ENCODE results near the gene CFB. TPM values are rescaled to one million over a fixed set of nuclear protein-coding genes. Genes with fewer than 3 reads are reported as not detected.
"Not testable (repeated sequence)": the region's sequence is repeated elsewhere in the genome, so short reads cannot be mapped to it uniquely, and the experiment has no call there.

The CFB gene
- total RNA-seq, 4 donors from 2014 or later, result 9.0 to 59.7 (median 39.6) TPM

GRCh38 chr6:31971279-31971992 lies 25.5 kb downstream of the CFB start:
- H3K27ac ChIP-seq, result peak overlapping the region; percentile 93 to 99 (median 96)
- TF ChIP-seq POLR2AphosphoS5 (IDR thresholded peaks at IDR 0.05), result no peak
- TF ChIP-seq, protein P1, sequence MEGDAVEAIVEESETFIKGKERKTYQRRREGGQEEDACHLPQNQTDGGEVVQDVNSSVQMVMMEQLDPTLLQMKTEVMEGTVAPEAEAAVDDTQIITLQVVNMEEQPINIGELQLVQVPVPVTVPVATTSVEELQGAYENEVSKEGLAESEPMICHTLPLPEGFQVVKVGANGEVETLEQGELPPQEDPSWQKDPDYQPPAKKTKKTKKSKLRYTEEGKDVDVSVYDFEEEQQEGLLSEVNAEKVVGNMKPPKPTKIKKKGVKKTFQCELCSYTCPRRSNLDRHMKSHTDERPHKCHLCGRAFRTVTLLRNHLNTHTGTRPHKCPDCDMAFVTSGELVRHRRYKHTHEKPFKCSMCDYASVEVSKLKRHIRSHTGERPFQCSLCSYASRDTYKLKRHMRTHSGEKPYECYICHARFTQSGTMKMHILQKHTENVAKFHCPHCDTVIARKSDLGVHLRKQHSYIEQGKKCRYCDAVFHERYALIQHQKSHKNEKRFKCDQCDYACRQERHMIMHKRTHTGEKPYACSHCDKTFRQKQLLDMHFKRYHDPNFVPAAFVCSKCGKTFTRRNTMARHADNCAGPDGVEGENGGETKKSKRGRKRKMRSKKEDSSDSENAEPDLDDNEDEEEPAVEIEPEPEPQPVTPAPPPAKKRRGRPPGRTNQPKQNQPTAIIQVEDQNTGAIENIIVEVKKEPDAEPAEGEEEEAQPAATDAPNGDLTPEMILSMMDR (IDR thresholded peaks at IDR 0.05), result peak in 1 of 5 experiments; percentile 1
- peaks cover 23 to 25% (median 24%) of the 10 kb centered on the region in 4 donors for H3K4me1 ChIP-seq
- peaks cover 0 to 19% (median 9%) of the 10 kb centered on the region in 4 donors for H3K36me3 ChIP-seq
- intact Hi-C loops (cut with DNase I; ENCODE audit: low total_unique reads), result no loop called here
- H3K4me3 ChIP-seq, result peak overlapping the region; percentile 53 to 86 (median 64)
- 22% methylated on average over 29 of the region's 29 CpGs; no CpG with 5 or more reads in 1 of the 2 donors for WGBS, 2 donors (ENCODE audit: low coverage in 1 of 2)
- no peak for DNase-seq
- no peaks in the 10 kb centered on the region for H3K9me3 ChIP-seq
- in situ Hi-C loops (cut with MboI; ENCODE audit: low pct_ligation_motif_present in 1 of 4, low pct_unique_long_range_greater_than_20kb in 1 of 4, low sequenced_read_pairs in 3 of 4), result loop anchor here in 2 of 4 donors (25.0 kb wide), 1 partner anchor 91 kb away; no protein-coding TSS in a partner anchor
- H3K27me3 ChIP-seq, result no peaks in the 10 kb centered on the region

DNA sequence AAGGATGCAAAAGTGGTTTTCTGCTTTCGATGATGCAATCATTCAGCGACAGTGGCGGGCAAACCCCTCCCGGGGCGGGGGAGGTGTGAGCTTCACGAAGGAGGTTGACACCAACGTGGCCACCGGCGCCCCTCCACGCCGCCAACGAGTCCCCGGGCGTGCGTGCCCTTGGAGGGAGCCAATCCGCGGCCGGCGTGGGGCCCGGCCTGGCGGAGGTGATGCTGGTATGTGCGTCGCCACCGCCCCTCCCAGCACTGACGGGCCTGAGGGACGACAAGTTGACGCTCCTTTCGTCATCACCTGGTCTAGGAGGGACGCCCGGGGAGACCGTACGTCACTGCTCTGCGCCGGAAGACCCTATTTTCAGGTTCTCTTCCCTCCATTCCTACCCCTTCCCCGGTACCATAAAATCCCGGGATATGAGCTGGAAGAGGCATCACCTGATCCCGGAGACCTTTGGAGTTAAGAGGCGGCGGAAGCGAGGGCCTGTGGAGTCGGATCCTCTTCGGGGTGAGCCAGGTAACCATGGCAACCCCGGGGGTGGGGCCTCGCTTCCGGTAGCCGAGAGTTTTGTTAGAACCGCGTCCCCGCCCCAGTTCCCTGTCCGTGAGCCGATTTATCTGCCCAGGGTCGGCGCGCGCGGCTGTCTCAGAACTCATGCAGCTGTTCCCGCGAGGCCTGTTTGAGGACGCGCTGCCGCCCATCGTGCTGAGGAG lies 26.3 kb downstream of the CFB start, which contains the start of gene DXO:
DXO (minus strand) TSS at position 146 of the 716 bp plus-strand sequence. CDS start 463 bp downstream, outside the sequence.
- no peaks in the 10 kb centered on the region for H3K9me3 ChIP-seq
- peak; percentile 97 for DNase-seq
- peaks cover 23 to 25% (median 24%) of the 10 kb centered on the region in 4 donors for H3K4me1 ChIP-seq
- H3K4me3 ChIP-seq, result peak within 1 kb of the TSS; percentile 53 to 86 (median 64)
- H3K36me3 ChIP-seq, result peaks cover 0 to 16% (median 7%) of the 10 kb centered on the region in 4 donors
- TF ChIP-seq, protein P1 (IDR thresholded peaks at IDR 0.05), result no peak
- peak; percentile 71 to 87 (median 82) for TF ChIP-seq POLR2AphosphoS5 (IDR thresholded peaks at IDR 0.05)
- peak; percentile 55 for TF ChIP-seq EP300 (IDR thresholded peaks at IDR 0.05; ENCODE audit: low read depth)
- peak; percentile 74 for TF ChIP-seq POLR2A (IDR thresholded peaks at IDR 0.05)
- intact Hi-C loops (cut with DNase I; ENCODE audit: low total_unique reads), result no loop called here
- no peaks in the 10 kb centered on the region for H3K27me3 ChIP-seq
- in situ Hi-C loops (cut with MboI; ENCODE audit: low pct_ligation_motif_present in 1 of 4, low pct_unique_long_range_greater_than_20kb in 1 of 4, low sequenced_read_pairs in 3 of 4), result loop anchor here in 2 of 4 donors (25.0 kb wide), 1 partner anchor 90 kb away; no protein-coding TSS in a partner anchor
- peak within 1 kb of the TSS; percentile 93 to 99 (median 96) for H3K27ac ChIP-seq
- 0% methylated on average over 43 of the region's 62 CpGs; no CpG with 5 or more reads in 1 of the 2 donors for WGBS, 2 donors (ENCODE audit: low coverage in 1 of 2)

GRCh38 chr6:31972709-31973350 lies 26.9 kb downstream of the CFB start:
- in situ Hi-C loops (cut with MboI; ENCODE audit: low pct_ligation_motif_present in 1 of 4, low pct_unique_long_range_greater_than_20kb in 1 of 4, low sequenced_read_pairs in 3 of 4) (loop anchor here in 2 of 4 donors (25.0 kb wide), 1 partner anchor 89 kb away; no protein-coding TSS in a partner anchor), intact Hi-C loops (cut with DNase I; ENCODE audit: low total_unique reads) (no loop called here)
- WGBS, 2 donors (ENCODE audit: low coverage in 1 of 2), result 10 to 26% methylated on average over 5 to 12 of the region's 19 CpGs
- Histone ChIP-seq H3K27ac (peak overlapping the region; percentile 93 to 99 (median 96)), H3K4me1 (peaks cover 23 to 25% (median 24%) of the 10 kb centered on the region in 4 donors), H3K36me3 (peaks cover 0 to 9% (median 4%) of the 10 kb centered on the region in 4 donors), H3K9me3 (no peaks in the 10 kb centered on the region), H3K27me3 (no peaks in the 10 kb centered on the region), H3K4me3 (peak overlapping the region; percentile 53 to 86 (median 64))
- no peak for DNase-seq
- TF ChIP-seq EP300 (IDR thresholded peaks at IDR 0.05; ENCODE audit: low read depth) (no peak), POLR2A (IDR thresholded peaks at IDR 0.05) (no peak), POLR2AphosphoS5 (IDR thresholded peaks at IDR 0.05) (no peak)
- TF ChIP-seq, protein P1 (IDR thresholded peaks at IDR 0.05), result no peak

GRCh38 chr6:31976065-31976464 lies 30.2 kb downstream of the CFB start:
- 96% methylated on average over 14 of the region's 30 CpGs; no CpG with 5 or more reads in 1 of the 2 donors for WGBS, 2 donors (ENCODE audit: low coverage in 1 of 2)
- DNase-seq; in situ Hi-C loops (cut with MboI; ENCODE audit: low pct_ligation_motif_present in 1 of 4, low pct_unique_long_range_greater_than_20kb in 1 of 4, low sequenced_read_pairs in 3 of 4); H3K4me3 ChIP-seq; H3K36me3 ChIP-seq; intact Hi-C loops (cut with DNase I; ENCODE audit: low total_unique reads); H3K9me3 ChIP-seq; H3K27me3 ChIP-seq; H3K27ac ChIP-seq: not testable (repeated sequence)
- peaks cover 13 to 17% (median 16%) of the 10 kb centered on the region in 4 donors for H3K4me1 ChIP-seq
